PFSK-1 (cell line): Measurements from ENCODE around the gene NCOA3.

Experiments used
- FOXP2 ChIP-seq: optimal IDR thresholded peaks from 2 replicates; pipeline ENCODE3; 2011; ENCODE audit warnings: borderline replicate concordance, control low read depth, inconsistent platforms; ENCODE audit not compliant: insufficient read depth; ENCODE audit errors: extremely low read length, extremely low read depth
- POLR2AphosphoS5 ChIP-seq: IDR thresholded peaks from 2 replicates; pipeline ENCODE4 v1.6.1; 2012; ENCODE audit warnings: low read depth, mild to moderate bottlenecking, control low read depth, low read length, moderate library complexity
- SIN3A ChIP-seq: IDR thresholded peaks from 2 replicates; pipeline ENCODE4 v1.6.1; 2012; ENCODE audit warnings: mild to moderate bottlenecking, low read length, moderate library complexity, borderline replicate concordance; ENCODE audit not compliant: insufficient read depth
- TAF1 ChIP-seq: IDR thresholded peaks from 2 replicates; pipeline ENCODE4 v1.6.1; 2012; ENCODE audit warnings: low read length, control low read depth, borderline replicate concordance; ENCODE audit not compliant: insufficient read depth
- TF ChIP-seq, protein P1 (sequence below), 2 experiments: IDR thresholded peaks; 2 replicates each; pipeline versions ENCODE4 v1.6.1 to v1.8.0; 2011 to 2012; ENCODE audit warnings: low read depth in 2 of 2, low read length in 2 of 2, control low read depth in 1 of 2, inconsistent platforms in 1 of 2, mild to moderate bottlenecking in 1 of 2, moderate library complexity in 1 of 2; ENCODE audit not compliant: insufficient read depth in 1 of 2

NCOA3 gene

GRCh38 chr20:47662483-47663353 lies 161.0 kb downstream of the NCOA3 start:
- TF ChIP-seq POLR2AphosphoS5 = no peak
- no peak for TF ChIP-seq TAF1
- no peak for TF ChIP-seq SIN3A
- TF ChIP-seq, protein P1, sequence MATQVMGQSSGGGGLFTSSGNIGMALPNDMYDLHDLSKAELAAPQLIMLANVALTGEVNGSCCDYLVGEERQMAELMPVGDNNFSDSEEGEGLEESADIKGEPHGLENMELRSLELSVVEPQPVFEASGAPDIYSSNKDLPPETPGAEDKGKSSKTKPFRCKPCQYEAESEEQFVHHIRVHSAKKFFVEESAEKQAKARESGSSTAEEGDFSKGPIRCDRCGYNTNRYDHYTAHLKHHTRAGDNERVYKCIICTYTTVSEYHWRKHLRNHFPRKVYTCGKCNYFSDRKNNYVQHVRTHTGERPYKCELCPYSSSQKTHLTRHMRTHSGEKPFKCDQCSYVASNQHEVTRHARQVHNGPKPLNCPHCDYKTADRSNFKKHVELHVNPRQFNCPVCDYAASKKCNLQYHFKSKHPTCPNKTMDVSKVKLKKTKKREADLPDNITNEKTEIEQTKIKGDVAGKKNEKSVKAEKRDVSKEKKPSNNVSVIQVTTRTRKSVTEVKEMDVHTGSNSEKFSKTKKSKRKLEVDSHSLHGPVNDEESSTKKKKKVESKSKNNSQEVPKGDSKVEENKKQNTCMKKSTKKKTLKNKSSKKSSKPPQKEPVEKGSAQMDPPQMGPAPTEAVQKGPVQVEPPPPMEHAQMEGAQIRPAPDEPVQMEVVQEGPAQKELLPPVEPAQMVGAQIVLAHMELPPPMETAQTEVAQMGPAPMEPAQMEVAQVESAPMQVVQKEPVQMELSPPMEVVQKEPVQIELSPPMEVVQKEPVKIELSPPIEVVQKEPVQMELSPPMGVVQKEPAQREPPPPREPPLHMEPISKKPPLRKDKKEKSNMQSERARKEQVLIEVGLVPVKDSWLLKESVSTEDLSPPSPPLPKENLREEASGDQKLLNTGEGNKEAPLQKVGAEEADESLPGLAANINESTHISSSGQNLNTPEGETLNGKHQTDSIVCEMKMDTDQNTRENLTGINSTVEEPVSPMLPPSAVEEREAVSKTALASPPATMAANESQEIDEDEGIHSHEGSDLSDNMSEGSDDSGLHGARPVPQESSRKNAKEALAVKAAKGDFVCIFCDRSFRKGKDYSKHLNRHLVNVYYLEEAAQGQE (IDR thresholded peaks at IDR 0.05; ENCODE audit: insufficient read depth in 1 of 2, low read depth in 2 of 2, low read length in 2 of 2) = no peak
- no peak for TF ChIP-seq FOXP2

DNA sequence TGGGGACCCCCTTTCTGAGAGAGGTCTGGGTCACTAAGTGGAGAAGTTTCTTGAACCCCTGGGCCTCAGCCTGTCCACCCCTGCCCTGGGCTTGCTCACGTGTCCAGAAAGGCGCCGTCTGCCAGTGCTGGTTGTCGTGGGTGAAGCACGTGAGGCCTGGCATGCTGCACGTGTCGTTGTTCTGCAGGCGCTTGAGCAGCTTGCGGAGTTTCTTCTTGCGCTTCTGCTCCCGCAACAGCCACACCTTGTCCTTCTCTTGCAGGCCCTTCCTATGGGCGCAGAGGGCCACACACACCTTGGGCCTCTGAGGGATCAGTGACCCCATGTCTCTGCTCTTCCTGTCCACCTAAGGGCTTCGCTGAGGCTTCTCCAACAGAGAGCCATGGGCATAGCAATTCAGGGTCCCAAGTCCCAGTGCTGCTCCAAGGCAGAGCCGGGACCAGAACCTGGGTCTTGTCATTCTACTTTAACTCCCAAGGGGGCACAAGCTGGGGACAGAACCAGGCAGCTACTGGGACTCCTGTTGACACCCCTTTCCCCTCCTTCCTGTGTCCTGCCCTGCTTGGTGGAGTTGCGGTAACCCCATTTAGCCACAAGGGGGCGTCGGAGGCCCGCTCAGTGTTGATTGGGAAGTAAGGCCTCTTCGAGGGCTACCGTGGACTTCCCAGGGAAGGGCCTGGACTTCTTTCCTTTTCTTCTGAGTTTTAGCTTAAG lies 161.8 kb downstream of the NCOA3 start:
- TF ChIP-seq FOXP2 = peak; percentile 25
- TF ChIP-seq, protein P1 (IDR thresholded peaks at IDR 0.05; ENCODE audit: insufficient read depth in 1 of 2, low read depth in 2 of 2, low read length in 2 of 2) = no peak

DNA sequence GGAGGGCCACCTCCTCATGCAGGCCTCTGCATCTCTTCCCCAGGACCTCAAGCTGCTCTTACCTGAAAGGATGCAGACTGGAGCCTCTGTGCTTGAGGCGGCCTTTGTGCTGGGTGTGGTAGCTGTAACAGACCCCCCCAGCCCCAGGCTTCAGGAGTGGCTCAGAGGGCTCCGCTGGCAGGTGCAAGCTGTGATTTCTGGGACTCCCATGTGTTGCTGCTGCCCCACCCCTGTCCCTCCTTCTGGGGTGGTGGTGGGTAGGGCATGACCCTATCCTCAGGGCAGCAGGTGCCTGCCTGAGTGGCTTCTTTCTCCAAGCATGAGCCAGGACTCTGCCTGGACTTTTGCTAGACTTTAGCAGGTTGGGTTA lies 162.4 kb downstream of the NCOA3 start:
- TF ChIP-seq FOXP2 (no peak), SIN3A (no peak), TAF1 (no peak), POLR2AphosphoS5 (no peak)
- TF ChIP-seq, protein P1 (IDR thresholded peaks at IDR 0.05; ENCODE audit: insufficient read depth in 1 of 2, low read depth in 2 of 2, low read length in 2 of 2) = no peak

DNA sequence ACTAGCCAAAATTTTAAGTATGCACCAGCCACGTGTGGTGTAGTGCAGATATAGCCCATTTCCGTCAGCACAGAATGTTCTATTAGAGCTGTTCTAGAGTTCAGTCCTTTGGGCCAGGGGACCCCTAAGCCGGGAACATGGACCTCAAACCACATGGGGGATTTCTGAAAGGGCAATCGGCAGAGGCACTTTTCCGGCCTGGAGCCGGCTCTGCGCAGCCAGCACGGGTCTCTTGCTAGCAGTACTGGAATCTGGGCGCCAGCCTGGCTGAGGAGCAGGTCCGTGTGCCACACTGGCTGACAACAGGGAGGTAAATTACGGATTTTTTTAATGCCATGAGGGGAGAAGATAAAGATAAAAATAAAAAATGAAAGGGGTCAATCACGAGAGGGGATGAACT lies 163.1 kb downstream of the NCOA3 start:
- TF ChIP-seq SIN3A (no peak), POLR2AphosphoS5 (no peak), FOXP2 (no peak), TAF1 (no peak)
- TF ChIP-seq, protein P1 (IDR thresholded peaks at IDR 0.05; ENCODE audit: insufficient read depth in 1 of 2, low read depth in 2 of 2, low read length in 2 of 2) = no peak
